Esophagus squamous epithelium (tissue), 5 donors: ENCODE measurements around the gene ATL2. TPM values are rescaled to one million over a fixed set of nuclear protein-coding genes. Genes with fewer than 3 reads are reported as not detected.

Source experiments
- DNase-seq: peaks from one replicate; lab custom pipeline; 2025; lab: John Stamatoyannopoulos, UW
- H3K27ac ChIP-seq, 4 donors: fragments of 200-600 bp; sonication (generic); one replicate each; pipeline ENCODE4 v1.5.1; 2016 to 2019; ENCODE audit warnings: mild to moderate bottlenecking in 1 of 4
- H3K27me3 ChIP-seq, 4 donors: fragments of 200-600 bp; sonication (generic); 1 replicate in 3 of 4; 2 replicates in 1 of 4; pipeline versions ENCODE4 v1.5.1 to v1.6.0; 2017 to 2021; ENCODE audit warnings: antibody characterized with exemption in 1 of 4
- H3K36me3 ChIP-seq, 3 donors: fragments of 200-600 bp; sonication (generic); one replicate each; pipeline ENCODE4 v1.5.1; 2016 to 2019
- H3K4me1 ChIP-seq, 3 donors: fragments of 200-600 bp; sonication (generic); one replicate each; pipeline ENCODE4 v1.5.1; 2017 to 2019
- H3K4me3 ChIP-seq, 4 donors: fragments of 200-600 bp; sonication (generic); 1 replicate in 3 of 4; 2 replicates in 1 of 4; pipeline ENCODE4 v1.5.1; 2016 to 2019; ENCODE audit warnings: mild to moderate bottlenecking in 2 of 4, moderate library complexity in 1 of 4
- H3K9me3 ChIP-seq, 3 donors: fragments of 200-600 bp; sonication (generic); one replicate each; pipeline ENCODE4 v1.5.1; 2016 to 2019
- POLR2A ChIP-seq, 4 donors: fragments of 450-650 bp; IDR thresholded peaks; one replicate each; pipeline ENCODE4 v1.6.1; 2017; ENCODE audit warnings: antibody characterized with exemption in 4 of 4, mild to moderate bottlenecking in 4 of 4, moderate library complexity in 3 of 4
- WGBS, 2 donors: methylation state at CpG; one replicate each; pipeline ENCODE4 v1.1.5; 2018; 5-methylcytosine and 5-hydroxymethylcytosine counted together
- intact Hi-C: fragments of 100-400 bp; cut with DNase I; formaldehyde crosslinking; loops from one replicate; pipeline ENCODE4 v1.15.0; 2022
- total RNA-seq, 4 donors: library from RNA; depleted of rRNA; stranded (reverse); fragments of >200 nt; gene quantifications; one replicate each; pipeline ENCODE4 v1.1.0, GENCODE V29; 2016
- TF ChIP-seq, protein P1 (sequence below), 6 experiments: fragments of 450-650 bp in 4 of 6; fragments of 200-600 bp in 2 of 6; sonication (generic) in 2 of 6; IDR thresholded peaks; one replicate each; pipeline ENCODE4 v1.5.1; 2016 to 2019; ENCODE audit warnings: antibody characterized with exemption in 6 of 6, mild to moderate bottlenecking in 4 of 6, moderate library complexity in 4 of 6
- donor health status: DM: yes; HTN: yes; CAD: no.

ATL2 gene
- total RNA-seq, 4 donors from 2014 or later, result 65.2 to 178 (median 91.3) TPM

DNA sequence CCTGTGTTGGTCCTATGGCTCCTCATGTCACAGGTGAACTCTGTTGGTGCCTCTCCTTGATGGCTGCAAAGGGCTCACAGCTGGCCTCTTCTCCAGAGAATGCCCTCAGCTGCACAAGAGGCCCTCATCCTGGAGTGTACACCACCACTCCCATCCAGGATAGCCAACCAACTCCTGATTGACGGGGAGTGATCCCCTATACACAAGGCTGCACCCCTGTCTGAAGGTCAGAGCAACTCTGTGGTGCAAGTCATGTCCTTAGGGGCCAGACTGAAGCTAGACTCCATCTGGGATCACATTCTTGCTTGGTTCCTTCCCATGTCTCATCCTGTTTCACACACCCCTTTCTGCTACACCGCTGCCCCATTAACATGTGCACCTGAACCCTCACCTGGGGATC is 41.7 kb upstream of the ATL2 start:
- Histone ChIP-seq H3K9me3 (peaks cover 0 to 2% (median under 1%) of the 10 kb centered on the region in 3 donors), H3K27me3 (no peaks in the 10 kb centered on the region), H3K4me3 (no peak overlapping the region), H3K36me3 (no peaks in the 10 kb centered on the region), H3K4me1 (peaks cover 8 to 61% (median 25%) of the 10 kb centered on the region in 3 donors), H3K27ac (peak overlapping the region in 2 of 4 donors; percentile 46 to 70)
- no peak for DNase-seq
- WGBS, 2 donors, result 96 to 100% methylated on average over 2 of the region's 2 CpGs
- intact Hi-C loops, result no loop called here
- TF ChIP-seq, protein P1, sequence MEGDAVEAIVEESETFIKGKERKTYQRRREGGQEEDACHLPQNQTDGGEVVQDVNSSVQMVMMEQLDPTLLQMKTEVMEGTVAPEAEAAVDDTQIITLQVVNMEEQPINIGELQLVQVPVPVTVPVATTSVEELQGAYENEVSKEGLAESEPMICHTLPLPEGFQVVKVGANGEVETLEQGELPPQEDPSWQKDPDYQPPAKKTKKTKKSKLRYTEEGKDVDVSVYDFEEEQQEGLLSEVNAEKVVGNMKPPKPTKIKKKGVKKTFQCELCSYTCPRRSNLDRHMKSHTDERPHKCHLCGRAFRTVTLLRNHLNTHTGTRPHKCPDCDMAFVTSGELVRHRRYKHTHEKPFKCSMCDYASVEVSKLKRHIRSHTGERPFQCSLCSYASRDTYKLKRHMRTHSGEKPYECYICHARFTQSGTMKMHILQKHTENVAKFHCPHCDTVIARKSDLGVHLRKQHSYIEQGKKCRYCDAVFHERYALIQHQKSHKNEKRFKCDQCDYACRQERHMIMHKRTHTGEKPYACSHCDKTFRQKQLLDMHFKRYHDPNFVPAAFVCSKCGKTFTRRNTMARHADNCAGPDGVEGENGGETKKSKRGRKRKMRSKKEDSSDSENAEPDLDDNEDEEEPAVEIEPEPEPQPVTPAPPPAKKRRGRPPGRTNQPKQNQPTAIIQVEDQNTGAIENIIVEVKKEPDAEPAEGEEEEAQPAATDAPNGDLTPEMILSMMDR (IDR thresholded peaks at IDR 0.05), result no peak
- no peak for TF ChIP-seq POLR2A (IDR thresholded peaks at IDR 0.05)

DNA sequence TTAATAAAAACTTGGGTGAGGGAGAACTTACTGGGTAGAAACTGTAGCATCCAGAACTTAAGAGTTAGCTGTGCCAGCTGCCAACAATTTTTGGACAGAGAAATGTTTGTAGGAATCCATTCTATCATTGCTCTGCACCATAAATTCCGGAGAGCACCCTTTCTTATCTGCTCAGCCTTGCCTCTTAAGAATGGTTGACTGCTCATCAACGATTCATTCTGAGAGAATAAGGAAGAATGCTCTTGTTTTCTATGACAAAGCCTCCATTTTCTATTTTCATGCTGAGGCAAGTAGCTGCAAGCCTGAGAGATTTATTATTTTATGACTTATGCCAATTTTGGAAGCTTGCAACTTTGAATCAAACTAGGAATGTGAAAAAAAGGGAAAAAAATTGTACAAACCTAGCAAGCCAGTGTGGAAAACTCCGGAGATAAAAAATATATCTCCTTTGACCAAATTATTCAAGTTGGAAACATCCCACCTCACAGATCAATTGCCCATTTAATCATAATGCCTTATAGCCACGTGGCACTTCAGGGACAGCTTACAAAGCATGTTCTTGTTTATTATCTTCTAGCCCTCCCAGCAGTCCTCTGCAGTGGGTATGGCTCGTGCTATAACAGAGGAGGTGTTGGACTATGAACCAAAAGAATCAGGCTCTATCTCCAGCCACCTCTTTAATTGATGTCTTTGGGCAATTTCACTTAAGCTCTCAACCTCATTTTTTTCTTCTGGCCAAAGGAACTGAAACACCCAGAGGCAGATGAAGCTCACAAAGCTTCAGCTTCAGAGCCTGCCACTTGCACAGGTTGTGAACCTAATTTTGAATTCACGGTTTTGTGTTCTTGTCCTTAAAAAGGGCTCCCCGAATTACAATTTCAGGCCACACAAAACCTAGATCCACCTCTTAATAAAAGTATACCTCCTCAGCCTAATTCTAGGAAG is 40.9 kb upstream of the ATL2 start:
- H3K9me3 ChIP-seq, result peaks cover 0 to 9% (median 7%) of the 10 kb centered on the region in 3 donors
- no peak for DNase-seq
- no peaks in the 10 kb centered on the region for H3K27me3 ChIP-seq
- no peaks in the 10 kb centered on the region for H3K36me3 ChIP-seq
- peak overlapping the region; percentile 21 to 70 (median 50) for H3K27ac ChIP-seq
- no peak overlapping the region for H3K4me3 ChIP-seq
- intact Hi-C loops, result no loop called here
- TF ChIP-seq POLR2A (IDR thresholded peaks at IDR 0.05), result no peak
- TF ChIP-seq, protein P1 (IDR thresholded peaks at IDR 0.05), result no peak
- H3K4me1 ChIP-seq, result peaks cover 8 to 61% (median 25%) of the 10 kb centered on the region in 3 donors
- 31 to 39% methylated on average over 7 of the region's 7 CpGs for WGBS, 2 donors

GRCh38 chr2:38416296-38417036 is 39.4 kb upstream of the ATL2 start:
- WGBS, 2 donors, result 50 to 75% methylated on average over 6 of the region's 9 CpGs
- H3K27ac ChIP-seq, result peak overlapping the region in 2 of 4 donors; percentile 46 to 70
- TF ChIP-seq POLR2A (IDR thresholded peaks at IDR 0.05), result no peak
- TF ChIP-seq, protein P1 (IDR thresholded peaks at IDR 0.05), result no peak

GRCh38 chr2:38415728-38416291 is 38.7 kb upstream of the ATL2 start:
- Histone ChIP-seq H3K9me3 (peaks cover 0 to 21% (median 19%) of the 10 kb centered on the region in 3 donors), H3K27me3 (no peaks in the 10 kb centered on the region), H3K36me3 (no peaks in the 10 kb centered on the region), H3K4me3 (no peak overlapping the region), H3K27ac (peak overlapping the region in 1 of 4 donors; percentile 9), H3K4me1 (peaks cover 8 to 53% (median 25%) of the 10 kb centered on the region in 3 donors)
- 73 to 84% methylated on average over 4 of the region's 4 CpGs for WGBS, 2 donors
- intact Hi-C loops, result no loop called here
- DNase-seq, result no peak
- TF ChIP-seq POLR2A (IDR thresholded peaks at IDR 0.05), result no peak
- TF ChIP-seq, protein P1 (IDR thresholded peaks at IDR 0.05), result no peak

More at GRCh38 chr2:38416296-38417036, 39.4 kb upstream of the ATL2 start:
- Histone ChIP-seq H3K27me3 (no peaks in the 10 kb centered on the region), H3K4me3 (no peak overlapping the region), H3K36me3 (no peaks in the 10 kb centered on the region), H3K4me1 (peaks cover 8 to 58% (median 25%) of the 10 kb centered on the region in 3 donors), H3K9me3 (peaks cover 0 to 21% (median 19%) of the 10 kb centered on the region in 3 donors)
- intact Hi-C loops, result no loop called here
- DNase-seq, result no peak
